Measurements from ENCODE around the gene TMEM33.

DNA sequence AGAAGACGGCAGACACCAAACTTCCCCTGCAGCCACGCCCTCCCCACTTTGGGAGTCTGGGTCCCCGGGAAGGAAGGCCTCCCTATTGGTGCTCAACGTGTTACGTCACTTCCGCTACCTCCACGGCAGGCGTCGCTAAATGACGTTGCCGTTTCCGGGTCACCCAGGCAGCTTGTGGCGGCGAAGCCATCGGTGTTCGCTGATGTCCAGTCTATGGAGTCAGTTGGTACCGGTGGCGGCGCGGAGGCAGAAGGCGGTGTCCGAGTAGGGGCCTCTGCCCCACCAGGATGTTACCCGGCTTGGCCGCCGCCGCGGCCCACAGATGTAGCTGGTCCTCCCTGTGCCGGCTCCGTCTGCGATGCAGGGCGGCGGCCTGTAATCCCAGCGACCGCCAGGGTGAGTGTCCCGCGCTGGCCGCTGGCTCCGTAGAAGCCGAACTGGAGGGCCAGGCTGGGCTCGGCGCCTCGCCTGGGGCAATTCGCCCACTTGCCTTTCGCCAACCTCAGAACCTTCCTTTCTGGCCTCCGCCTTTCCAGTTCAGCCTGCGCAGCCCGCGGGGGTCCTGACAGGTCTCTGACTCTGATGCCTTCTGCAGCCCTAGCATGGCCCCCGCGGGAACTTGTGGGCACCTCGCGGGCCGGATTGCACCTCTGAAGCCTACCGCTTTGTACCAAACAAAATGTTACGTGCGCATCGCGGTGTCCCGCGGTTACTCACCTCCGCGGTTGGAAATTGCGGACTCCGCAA lies 55.3 kb downstream of the TMEM33 start, which contains the start of gene SLC30A9:
- peak; percentile 43; the same call in 1 of the 2 replicates for TF ChIP-seq ZNF76 (tag by site-specific recombination; IDR thresholded peaks at IDR 0.05; ENCODE audit: borderline replicate concordance, low read depth)
- TF ChIP-seq ZNF140 (tag by site-specific recombination; IDR thresholded peaks at IDR 0.05), result no peak
- TF ChIP-seq ZNF416 (tag by site-specific recombination; IDR thresholded peaks at IDR 0.05), result no peak
- TF ChIP-seq SALL2 (tag by site-specific recombination; IDR thresholded peaks at IDR 0.05; ENCODE audit: borderline replicate concordance), result no peak
- peak; percentile 61 for TF ChIP-seq CTCF (tag by site-specific recombination; IDR thresholded peaks at IDR 0.05)
- no peak for TF ChIP-seq YY2 (tag by site-specific recombination; IDR thresholded peaks at IDR 0.05)
